ENCODE measurements around the gene ANKFN1.

ANKFN1 gene

DNA sequence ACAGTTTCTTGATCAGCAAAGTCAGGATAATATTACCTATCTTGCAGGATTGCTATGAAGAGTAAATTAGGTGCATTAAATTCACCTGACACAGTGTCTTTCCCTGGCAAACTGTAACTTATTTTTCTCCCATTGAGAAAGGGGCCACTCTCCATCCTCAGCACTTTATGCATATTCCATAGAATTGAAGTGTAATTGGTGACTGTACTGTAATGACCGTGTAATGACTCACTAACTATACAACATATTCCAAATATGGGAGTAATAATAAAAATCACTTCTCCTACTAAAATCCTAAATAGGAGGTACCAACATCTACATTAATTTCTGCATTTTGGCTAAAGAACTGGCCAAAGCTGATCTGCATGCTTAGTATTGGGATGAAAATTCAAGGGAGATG, 298.4 kb downstream of the ANKFN1 start:
- peak; percentile 42 for DNase-seq

DNA sequence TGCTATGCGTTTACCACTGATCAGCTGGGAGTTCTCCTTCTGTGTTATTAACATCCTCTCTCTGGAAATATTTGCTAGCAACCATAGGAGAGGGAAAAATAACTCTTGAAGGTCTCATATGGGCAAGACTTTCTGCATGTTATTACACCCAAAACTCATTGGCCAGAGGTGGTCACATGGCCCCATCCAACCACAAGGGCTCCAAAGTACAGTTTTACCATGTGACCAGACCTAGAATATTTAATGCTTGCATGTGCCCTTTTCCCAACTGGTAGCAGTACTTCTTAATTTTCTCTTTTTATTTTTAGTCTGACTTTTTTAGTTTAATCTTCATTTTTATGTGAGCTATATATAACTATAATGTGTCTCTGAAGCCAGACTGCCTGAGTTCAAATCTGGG, 299.2 kb downstream of the ANKFN1 start:
- DNase-seq: no peak

DNA sequence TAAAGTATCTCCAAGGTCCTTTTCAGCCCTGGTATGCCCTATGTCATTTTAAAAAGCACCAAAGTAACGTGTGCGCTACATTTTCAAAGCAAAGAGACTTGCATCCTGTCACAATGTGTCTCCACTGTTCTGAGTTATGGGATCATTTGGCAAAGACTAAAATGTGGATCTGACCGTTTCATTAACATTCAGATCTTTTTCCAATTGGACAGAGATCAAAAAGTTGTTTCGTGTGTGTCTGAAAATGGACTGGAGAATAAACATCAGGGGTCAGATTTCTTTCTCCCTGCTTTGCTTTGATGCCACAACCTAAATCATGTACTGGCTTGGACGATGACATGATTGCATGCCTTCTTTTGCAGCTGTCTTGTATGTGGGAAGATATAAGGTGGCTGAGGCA, 304.2 kb downstream of the ANKFN1 start:
- DNase-seq: no peak

DNA sequence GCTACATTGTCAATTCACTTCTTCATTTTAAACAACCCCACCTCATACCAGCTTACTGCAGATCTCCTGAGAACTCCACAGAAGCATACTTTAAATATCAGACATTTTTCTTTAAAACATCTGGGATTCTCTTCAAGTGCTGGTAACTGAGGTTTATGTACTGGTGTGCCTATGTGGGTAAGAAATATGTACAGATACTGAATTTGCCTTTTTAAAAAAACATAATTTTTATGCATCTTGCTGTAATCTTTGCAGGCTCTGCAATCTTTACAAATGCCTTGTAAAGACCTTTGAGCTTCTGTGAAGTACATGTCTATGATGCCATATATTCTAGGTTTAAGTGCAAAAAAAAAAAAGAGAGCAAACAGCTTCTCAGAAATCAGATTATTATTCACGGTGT, 312.6 kb downstream of the ANKFN1 start:
- DNase-seq: no peak

DNA sequence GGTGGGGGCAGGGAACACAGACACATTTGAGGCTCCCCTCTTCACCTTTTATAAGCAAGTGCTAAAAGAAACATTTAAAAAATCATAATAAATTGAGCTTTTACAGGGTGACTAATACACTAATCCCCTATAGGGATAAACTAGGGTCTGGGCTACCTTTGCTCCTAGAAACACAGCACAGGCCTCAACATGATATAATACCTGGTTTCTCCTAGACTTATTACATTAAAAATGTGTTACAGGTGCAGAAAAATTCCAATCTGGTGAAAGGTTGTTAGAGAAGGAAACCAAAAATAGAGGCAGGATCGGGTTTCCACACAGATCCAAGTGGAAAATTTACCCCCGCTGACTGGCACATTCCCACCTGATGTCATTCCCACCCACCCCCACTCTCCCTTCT, 315.6 kb downstream of the ANKFN1 start:
- no peak for DNase-seq

DNA sequence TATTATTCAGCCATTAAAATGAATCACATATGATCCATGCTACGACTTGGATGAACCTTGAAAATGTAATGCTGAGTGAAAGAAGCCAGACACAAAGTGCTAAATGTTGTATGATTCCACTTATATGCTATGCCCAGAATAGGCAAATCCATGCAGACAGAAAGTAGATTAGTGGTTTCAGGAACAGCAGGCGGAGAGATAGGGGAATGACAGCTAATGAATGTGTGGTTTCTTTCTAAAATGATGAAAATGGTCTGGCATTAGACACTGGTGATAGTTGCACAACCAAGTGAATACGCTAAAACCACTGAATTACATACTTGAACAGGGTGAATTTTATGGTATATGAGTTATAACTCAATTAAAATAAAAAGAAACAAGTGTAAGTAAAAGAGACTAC, 318.4 kb downstream of the ANKFN1 start:
- peak; percentile 9 for DNase-seq

DNA sequence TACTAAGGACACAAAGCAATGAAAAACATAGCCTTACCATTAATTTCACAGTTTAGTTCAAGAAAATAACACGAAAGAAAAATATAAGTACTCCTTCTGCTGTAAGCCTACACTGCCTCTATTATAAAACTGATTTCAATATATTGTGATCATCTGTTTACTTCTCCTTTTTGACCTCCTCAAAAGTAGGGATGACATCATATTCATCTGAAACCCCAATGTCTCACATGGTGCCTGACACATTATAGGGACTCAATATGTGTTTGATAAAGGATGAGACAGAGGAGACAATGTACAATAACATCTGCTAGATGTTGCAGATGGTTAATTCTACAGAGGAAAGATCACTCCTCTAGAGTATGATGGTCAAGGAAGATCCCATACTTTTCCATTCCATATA, 321.8 kb downstream of the ANKFN1 start:
- DNase-seq: no peak

DNA sequence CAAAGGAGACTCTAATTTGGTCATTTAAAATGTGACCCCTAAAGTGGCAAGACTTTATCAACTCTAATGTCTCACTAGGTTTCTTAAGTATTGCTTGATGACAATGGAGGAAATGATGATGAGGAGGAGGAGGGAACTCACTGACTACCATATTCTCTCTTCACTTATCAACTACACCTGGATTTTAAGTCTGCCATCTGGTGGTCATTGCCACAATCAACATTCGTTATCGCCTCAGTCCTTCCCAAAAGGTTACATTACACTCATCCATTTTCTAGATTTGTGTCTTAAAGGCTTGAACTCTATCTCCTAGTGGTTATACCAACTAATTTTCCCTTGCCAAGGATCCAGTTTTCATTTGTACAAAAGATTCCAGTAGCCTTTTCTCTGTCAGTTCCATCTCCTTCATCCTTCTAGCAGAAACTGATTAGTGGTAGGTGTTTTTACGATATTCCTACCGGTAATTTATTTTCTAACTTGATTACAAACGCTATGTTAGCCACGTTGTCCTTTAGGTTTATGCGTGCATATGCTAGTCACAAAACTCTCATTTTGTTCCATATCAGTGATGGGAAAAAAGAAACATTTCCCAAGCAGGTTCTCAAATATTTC, 325.7 kb downstream of the ANKFN1 start:
- DNase-seq: peak; percentile 29

DNA sequence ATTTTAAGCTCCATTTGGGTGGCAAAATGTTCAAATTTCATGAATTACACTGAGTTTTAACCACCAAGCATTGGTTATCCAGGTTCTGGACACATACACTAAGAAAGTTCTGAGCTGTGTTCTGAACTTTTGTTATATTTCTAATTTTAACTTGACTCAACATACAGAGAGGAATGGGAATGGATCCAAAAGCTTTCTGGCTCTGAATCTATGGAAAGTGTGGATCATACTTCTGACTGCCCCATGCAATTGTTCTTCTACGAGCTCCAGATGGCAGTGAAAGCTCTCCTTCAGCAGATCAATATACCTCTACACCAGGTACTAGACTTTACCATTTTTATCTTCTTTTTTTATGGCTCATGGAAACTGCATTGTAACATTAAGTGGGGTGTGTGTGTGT, 327.2 kb downstream of the ANKFN1 start:
- no peak for DNase-seq

DNA sequence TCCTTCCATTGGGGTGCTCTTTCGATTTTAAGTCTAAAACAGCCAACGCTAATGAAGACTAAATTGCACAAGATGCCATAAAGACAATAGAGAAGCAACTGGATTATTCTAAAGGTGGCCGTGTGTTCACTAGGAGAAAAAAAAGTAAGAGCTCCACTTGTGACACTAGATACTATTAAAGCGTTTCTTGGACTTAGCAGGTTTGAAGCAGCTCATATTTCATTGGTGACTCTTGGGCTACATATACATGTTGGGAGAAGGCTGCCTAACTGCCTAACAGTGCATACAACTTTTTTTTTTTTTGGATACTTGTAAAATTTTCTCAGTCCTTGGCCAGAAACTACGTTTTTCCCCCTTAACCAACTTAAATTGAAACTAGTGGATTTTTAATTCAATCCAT, 328.4 kb downstream of the ANKFN1 start:
- DNase-seq: no peak

DNA sequence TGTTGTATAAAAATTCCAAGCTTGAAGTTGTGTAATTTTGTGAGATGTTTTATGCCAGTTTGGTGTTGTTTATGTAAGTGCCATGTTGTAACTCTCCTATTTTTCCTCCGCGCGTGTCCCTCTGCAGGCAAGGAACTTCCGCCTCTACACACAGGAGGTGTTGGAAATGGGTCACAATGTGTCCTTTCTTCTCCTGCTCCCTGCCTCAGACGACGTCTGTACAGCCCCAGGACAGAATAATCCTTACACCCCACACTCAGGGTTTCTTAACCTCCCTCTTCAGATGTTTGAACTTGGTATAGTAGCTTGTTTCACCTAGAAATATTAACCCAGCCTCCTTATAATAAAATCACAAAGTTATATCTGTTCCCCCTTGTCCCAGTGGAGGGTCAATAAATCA, 329.0 kb downstream of the ANKFN1 start:
- no peak for DNase-seq

DNA sequence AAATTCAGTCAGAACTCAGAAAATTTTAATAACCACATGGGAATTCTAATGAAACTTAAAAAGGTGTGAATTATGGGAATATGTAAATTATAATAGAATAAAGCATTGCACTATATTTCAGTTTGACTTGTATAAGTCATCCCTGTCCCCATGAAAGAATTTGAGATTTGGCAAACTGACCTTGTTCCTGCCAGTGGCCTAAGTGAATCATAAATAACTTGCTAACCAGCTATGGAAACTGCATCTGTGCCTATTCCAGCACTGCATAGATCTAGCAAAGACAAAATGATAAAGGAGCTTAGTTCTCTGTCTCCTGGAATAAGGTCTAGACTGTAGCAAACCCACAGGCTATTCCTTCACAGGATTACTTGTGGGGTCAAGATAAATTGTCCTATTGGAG, 333.5 kb downstream of the ANKFN1 start:
- DNase-seq: no peak

DNA sequence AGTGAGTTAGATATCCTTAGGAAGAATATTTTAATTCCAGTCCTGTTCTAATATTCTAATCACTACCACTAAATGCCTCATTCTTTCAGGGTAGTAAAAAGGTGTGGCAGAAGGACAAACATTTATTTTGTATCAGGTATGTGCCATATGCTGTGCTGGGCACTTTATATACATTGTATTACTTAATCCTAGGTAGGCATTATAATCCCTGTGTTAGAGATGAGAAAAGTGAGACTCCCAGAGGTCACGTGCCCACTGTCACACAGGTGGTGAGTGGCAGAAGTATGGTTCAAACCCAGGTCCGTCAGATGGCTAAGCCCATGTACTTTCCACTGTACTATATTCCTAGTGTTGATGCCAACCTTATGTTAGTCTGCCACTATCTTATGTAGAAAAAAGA, 335.5 kb downstream of the ANKFN1 start:
- no peak for DNase-seq

DNA sequence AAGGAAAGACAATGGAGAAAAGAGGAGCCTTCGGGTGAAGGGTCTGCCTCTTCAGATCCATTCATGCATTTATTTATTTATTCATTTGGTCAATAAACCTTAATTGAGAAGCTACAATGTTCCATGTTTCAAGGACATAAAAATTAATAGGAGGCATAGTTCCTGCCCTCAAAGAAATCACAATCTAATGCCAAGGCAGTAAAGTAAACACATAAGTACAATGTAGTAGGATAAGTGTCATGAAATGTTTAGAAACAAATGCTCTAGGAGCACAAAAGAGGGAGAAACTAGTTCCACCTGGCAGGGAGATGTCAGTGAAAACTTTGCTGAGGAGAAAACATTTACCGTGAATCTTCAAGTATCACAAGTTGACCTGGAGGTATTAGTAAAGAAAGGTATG, 336.7 kb downstream of the ANKFN1 start:
- no peak for DNase-seq

DNA sequence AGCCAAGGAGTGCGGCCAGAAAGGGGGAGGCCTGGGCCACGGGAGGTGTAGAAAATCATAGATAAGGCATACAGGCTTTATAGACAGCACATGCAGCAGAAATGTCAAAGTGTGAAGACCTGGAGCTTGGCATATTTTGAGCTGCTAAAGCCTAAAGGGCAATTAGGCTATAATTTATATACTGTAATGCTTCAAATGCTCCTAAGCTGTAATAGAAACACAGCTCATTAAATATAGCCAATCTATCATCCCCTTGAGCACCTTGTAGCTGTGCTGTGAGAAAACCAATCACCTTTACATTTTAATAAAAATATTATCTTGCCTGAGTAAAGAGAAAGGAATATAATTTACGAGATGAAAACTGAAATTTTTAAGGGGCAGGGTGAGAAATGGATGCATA, 342.3 kb downstream of the ANKFN1 start:
- DNase-seq: no peak

DNA sequence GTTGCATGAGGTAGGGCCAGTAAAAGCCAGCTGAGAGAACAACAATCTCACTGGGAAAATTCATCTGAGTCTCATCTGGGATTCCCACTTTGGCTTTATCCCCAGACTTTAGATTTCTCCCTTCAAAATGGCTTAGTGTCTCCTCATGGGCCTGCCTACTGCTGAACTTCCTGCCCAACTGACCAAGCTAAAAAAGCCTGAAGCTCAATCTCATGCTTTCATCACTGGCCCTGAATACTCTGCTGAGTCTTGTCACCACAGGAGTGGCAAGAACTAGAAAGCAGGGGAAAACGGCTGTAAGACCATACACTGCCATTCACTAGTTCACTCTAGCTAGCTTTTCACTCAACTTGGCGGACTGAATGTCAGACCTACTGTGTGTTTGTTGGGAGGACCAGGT, 343.9 kb downstream of the ANKFN1 start:
- no peak for DNase-seq

DNA sequence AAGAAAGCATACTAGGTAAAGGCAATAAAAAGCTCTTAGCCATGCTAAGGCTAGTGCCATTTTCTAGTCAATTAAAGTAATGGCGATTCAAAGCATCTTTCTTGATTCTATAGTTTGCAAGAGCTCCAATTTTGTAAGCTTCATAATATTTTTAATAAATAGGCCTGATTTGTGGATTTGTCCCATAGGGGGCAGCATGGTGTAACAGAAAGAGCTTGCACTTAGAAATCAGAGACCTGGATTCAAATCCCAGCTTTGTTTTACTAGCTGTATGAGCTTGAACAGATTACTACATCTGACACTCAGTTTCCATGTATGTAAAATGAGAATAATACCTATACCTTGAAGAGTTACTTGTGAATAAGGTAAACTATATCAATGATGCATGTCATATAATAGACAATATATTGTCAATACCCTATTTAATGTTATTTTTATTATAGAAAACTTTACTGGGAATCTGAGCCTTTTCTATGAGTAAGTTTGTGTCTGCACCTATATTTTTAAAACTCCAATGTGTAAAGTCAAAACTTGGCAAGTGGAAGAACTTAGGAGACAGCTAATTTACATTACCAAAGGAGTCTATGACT, 346.6 kb downstream of the ANKFN1 start:
- peak; percentile 14 for DNase-seq

DNA sequence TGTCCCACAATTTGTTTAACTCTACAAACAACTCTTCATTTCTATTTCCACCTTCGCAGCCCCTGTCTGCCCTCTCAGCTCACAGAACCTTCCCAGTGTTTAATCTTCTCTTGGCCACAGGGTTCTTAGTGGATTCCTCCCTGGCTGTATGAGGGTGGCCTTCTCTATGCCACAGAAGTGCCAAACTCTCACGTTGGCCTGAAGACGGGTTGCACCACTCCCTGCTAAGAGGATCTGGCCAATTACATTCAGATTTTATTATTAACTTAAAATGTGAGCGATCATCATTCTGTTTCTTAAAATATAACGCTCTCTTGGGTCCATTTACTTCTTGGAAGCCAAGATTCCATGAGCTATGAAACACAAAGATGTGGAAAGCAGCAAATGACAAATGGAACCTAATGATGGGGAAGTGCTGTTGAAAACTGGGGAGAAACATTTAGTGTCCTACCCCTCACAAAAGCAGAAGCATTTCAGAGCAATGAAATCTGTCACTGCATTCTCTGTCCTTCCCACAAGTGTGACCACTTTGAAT, 348.9 kb downstream of the ANKFN1 start:
- DNase-seq: no peak

DNA sequence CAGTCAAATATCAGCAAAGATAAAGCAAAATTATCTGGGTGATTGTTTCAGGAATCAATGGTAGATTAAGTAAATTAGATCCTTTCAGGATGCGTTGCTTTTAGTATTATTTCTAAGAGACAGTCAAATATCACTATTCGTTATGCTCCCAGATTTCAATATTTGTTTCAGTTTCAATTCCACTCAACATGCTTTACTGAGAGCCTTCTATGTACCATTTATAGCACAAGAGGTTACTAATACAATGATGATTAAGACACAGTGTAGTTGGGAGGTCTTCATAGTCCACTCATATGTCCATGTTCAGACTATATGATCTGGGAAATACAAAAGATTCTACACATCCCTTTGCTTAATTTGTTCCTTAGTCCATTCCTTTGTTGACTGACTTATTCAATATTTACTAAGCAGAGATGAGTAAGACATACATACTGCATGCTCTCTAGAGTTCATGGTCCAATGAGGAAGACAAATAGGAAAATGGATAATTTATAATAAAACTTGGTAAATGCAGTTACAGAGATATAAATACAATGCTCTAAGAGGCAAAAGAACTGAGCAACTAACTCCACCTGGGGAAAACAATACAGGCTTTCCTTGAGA, 352.0 kb downstream of the ANKFN1 start:
- DNase-seq: no peak

DNA sequence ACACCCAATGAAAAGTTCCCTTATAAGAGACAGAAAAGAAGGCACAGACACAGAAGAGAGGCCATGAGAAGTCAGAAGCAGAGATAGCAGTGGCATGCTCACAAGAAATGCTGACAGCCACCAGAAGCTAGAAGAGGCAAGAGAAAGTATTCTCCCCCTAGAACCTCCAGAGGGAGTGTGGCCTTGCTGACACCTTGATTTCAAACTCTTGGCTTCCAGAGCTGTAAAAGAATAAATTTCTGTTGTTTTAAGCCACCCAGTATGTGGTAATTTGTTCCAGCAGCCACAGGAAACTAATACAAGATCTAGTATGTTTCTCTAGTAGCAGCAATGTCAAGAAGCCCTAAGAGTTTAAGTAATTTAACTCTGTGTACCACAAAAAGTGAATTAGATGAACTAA, 353.1 kb downstream of the ANKFN1 start:
- no peak for DNase-seq

DNA sequence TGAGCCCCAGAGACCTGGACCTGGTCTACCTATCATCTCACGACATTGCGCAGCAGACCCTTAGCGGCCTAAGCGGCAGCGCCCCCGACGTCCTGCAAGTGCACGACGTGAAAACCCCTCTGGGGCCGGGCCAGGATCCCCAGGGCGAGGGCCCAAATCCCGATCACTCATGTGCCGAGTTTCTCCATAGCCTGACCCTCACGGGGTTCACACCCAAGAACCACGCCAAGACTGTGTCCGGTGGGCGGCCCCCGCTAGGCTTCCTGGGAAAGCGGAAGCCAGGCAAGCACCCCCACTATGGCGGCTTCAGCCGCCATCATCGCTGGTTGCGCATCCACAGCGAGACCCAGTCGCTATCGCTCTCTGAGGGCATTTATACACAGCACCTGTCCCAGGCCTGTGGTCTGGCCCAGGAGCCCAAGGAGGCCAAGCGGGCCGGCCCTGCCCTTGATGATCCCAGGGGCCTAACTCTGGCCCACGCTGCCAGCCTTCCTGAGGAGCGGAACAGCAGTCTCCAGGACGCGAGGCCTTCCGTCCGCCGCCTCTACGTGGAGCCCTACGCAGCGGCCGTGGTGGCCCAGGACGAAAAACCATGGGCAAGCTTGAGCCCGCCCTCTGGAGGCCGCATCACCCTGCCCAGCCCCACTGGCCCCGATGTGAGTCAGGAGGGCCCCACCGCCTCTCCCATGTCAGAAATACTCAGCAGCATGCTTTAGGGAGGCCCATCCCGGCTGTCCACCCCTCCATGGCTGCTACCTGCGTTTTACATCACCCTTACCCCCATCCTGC, 357.5 kb downstream of the ANKFN1 start:
- no peak for DNase-seq

DNA sequence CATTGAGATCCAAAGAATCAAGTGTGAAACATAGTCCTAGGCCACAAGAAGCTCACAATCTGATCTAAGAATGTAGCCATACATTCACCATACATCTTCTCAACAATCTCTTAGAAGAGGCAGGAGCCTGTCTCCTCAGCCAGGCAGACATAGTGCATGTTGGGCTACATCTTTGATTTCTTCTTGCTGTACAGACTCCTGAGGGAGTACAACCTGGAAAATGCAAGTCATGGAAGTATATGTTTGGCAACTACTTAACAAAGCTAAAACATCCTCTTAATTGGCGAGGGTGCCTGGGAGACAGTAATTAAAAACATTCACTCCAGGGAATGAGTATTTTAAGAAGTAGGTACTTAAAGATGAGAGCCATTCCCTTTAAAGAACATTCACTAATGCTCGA, 361.0 kb downstream of the ANKFN1 start:
- no peak for DNase-seq

DNA sequence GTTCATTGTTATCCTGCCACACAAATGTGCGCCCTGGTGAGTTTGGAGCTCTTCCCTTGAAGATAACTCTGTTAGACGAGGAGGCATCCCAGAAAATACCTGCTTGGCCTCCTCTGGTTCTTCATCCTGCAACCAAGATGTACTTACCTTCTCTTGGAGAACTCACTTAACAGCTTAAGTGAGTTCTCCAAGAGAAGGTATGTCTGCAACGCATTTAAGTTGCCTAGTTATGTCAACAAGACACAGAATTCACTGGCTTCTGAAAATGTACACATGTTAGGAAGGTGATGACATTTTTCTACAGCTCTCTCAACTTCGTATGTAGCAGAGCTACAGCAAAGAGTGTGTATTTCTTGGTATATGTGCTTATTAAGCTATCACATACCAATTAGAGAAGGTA, 361.6 kb downstream of the ANKFN1 start:
- DNase-seq: no peak

Data from HCEC 1CT (cell line).